BJ (cell line): ENCODE data around the gene COMMD9. TPM values are rescaled to one million over a fixed set of nuclear protein-coding genes. Genes with fewer than 3 reads are reported as not detected.
A peak's percentile ranks its signal among the peaks of the same experiment; 100 is the strongest.

ENCODE experiments used
- CTCF ChIA-PET: fragments of 350-600 bp; formaldehyde crosslinking; extraction: SDS; loops from one replicate; lab custom pipeline; 2021; ENCODE audit warnings: antibody characterized with exemption, inconsistent platforms; lab: Yijun Ruan, JAX
- POLR2A ChIA-PET: fragments of 300-600 bp; sonication (Branson Sonifier 250); formaldehyde crosslinking; extraction: SDS; loops from one replicate; lab custom pipeline; 2021; ENCODE audit warnings: antibody characterized with exemption; lab: Charles Lee
- DNase-seq: peaks from one replicate; pipeline ENCODE4 v3.0.0-alpha.2; 2011; ENCODE audit warnings: low read depth
- H3K27me3 ChIP-seq: 2 replicates; pipeline ENCODE4 v1.6.0; 2011; ENCODE audit warnings: low read length; ENCODE audit not compliant: control insufficient read depth, insufficient read depth
- H3K36me3 ChIP-seq: 2 replicates; pipeline ENCODE4 v1.5.1; 2011; ENCODE audit warnings: low read length; ENCODE audit not compliant: control insufficient read depth, insufficient read depth
- H3K4me3 ChIP-seq: 2 replicates; pipeline ENCODE4 v1.5.1; 2011; ENCODE audit warnings: low read depth, mild to moderate bottlenecking, control low read depth, low read length
- polyA plus RNA-seq: library from polyadenylated mRNA; depleted of rRNA; stranded (reverse); fragments of >200 nt; gene quantifications from 2 replicates; pipeline ENCODE4 v1.2.3, GENCODE V29; 2011
- TF ChIP-seq, protein P1 (sequence below): IDR thresholded peaks from 2 replicates; pipeline ENCODE4 v1.5.1; 2011; ENCODE audit warnings: low read depth, mild to moderate bottlenecking, control low read depth, inconsistent platforms, low read length, moderate library complexity; ENCODE audit not compliant: insufficient read depth

COMMD9 gene
- polyA plus RNA-seq, 1 experiment: 89.9 TPM

DNA sequence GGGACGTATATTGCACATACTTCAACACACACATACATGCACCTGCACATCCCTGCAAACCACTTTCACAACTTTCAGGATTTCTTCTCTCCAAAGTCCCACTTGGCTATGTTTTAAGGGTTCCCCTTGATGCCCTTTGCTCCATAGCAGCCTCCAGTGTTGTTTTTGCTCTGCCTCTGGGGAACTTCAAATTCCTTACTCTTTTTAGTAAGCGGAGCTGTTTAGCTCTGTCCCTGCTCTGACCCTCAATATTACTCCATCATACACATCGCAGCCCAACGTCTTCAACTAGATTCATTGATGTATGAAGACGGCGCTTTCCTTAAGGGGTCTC, 25.2 kb upstream of the COMMD9 start:
- ChIA-PET CTCF (no interaction called here), POLR2A (no interaction called here)
- Histone ChIP-seq H3K4me3 (no peak overlapping the region), H3K27me3 (peaks cover 22% of the 10 kb centered on the region), H3K36me3 (no peaks in the 10 kb centered on the region)
- TF ChIP-seq, protein P1, sequence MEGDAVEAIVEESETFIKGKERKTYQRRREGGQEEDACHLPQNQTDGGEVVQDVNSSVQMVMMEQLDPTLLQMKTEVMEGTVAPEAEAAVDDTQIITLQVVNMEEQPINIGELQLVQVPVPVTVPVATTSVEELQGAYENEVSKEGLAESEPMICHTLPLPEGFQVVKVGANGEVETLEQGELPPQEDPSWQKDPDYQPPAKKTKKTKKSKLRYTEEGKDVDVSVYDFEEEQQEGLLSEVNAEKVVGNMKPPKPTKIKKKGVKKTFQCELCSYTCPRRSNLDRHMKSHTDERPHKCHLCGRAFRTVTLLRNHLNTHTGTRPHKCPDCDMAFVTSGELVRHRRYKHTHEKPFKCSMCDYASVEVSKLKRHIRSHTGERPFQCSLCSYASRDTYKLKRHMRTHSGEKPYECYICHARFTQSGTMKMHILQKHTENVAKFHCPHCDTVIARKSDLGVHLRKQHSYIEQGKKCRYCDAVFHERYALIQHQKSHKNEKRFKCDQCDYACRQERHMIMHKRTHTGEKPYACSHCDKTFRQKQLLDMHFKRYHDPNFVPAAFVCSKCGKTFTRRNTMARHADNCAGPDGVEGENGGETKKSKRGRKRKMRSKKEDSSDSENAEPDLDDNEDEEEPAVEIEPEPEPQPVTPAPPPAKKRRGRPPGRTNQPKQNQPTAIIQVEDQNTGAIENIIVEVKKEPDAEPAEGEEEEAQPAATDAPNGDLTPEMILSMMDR: no peak
- no peak for DNase-seq

DNA sequence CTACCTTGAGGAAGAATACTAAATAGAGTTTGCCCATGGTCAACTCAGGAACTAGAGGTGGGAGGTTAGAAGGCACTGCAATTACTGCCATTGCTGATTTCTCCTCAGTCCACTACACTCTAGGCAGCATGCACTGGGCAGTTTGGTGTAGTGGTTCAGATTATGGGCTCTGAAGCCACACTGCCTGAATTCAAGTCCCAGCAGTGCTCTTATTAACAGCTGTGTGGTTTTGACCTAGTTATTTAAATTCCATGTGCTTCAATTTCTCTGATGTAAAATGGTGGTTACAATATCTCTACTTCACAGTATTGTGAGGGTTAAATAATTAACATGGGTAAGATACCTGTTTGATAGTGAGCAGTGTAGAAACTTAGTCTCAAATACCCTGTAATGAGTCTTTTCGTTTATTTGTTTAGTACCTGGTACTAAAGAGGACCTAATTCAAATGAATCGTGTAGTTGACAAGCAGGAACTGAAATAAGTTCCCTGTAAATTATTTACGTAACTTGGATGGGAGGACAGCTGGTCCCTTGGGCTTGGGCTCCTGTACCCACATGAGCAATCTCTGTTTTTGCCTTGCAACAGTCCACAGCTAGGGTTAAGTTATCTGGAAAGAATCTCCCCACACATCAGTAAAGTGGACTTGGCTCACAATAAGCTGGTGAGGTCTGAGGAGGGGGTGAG, 24.7 kb upstream of the COMMD9 start:
- H3K27me3 ChIP-seq: peaks cover 18% of the 10 kb centered on the region
- no peak for DNase-seq

DNA sequence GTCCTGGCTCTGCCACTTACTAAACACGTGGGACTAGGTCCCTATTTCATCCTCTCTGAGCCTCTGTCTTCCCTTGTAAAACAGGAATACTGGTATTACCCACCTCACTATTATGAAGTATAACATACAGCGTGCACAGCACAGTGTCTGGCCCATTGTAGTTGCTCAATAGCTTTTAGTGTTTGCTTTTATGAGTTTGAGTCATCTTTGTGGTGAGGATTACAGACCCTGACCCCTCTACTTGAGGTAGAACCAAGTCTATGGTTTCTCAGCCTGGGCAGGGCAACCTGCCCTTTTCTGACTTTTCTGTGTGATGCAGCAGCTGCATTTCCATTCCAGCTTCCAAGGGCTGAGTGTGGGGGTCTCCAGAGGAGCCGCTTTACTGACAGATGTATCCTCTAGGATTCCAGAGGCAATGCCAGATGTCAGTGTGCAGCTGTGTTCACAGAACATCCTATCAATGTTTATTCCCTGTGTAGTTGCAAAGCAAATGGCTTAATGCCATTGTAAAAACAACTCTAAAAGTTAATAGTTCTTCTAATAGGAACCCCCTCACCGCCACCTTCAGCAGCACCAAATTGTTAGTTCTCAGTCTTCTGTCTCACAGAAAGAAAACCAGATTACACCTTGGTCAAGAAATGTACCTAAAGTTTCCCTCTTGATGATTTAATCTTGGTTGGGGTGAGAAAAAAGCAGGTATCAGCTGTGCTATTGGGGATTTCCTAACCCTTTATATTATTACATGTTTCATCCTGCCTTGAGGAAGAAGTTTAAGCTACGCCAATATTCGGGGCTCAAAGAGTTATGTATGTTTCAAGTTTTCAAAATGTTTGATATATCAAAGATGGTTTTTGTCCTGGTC, 23.6 kb upstream of the COMMD9 start:
- no peak overlapping the region for H3K4me3 ChIP-seq
- TF ChIP-seq, protein P1: no peak
- H3K36me3 ChIP-seq: no peaks in the 10 kb centered on the region
- ChIA-PET POLR2A (no interaction called here), CTCF (interaction anchor here (2.8 kb wide), 1 partner anchor 20 kb away, joined by 7 read pairs; no protein-coding TSS in a partner anchor)
- H3K27me3 ChIP-seq: peaks cover 20% of the 10 kb centered on the region
- DNase-seq: peak; percentile 70

More for the DNA sequence above, 24.7 kb upstream of the COMMD9 start:
- Histone ChIP-seq H3K36me3 (no peaks in the 10 kb centered on the region), H3K4me3 (no peak overlapping the region)
- ChIA-PET POLR2A (no interaction called here), CTCF (no interaction called here)
- TF ChIP-seq, protein P1: no peak

DNA sequence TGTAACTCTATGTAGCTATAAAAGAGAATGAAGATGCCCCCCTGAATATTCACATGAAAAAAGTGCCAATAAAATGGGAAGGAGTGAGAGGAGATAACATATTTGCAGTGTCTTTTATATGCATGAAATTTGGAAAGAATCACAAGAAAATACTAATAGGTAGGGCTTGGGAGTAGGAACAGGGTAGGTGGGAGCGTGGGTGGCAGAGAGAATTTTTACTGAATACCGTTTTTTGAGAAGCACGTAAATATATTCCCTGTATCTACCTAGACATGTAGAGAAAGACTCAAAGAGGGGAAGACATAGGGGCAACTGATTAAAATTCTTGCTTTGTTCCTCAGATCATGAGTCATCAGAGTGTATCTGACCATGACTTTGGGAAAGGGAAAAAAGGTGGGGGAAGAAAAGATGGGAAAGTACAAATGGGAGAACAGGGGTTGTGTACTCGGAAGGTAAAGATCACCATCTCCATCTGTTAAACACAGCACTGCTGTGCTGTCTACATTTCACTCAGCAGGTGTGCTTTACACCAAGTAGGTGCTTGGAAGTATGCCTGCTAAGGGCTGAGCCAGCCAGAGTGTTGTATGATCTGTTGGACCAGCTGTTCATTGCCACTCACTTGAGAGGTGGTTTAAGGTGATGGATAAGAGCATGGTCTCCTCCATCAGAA, 22.8 kb upstream of the COMMD9 start:
- Histone ChIP-seq H3K27me3 (peaks cover 20% of the 10 kb centered on the region), H3K36me3 (no peaks in the 10 kb centered on the region), H3K4me3 (no peak overlapping the region)
- ChIA-PET CTCF (interaction anchor here (0.7 to 2.8 kb wide), 2 partner anchors 12 to 20 kb away, joined by 4 to 7 read pairs; no protein-coding TSS in a partner anchor), POLR2A (no interaction called here)
- no peak for DNase-seq
- TF ChIP-seq, protein P1: no peak

DNA sequence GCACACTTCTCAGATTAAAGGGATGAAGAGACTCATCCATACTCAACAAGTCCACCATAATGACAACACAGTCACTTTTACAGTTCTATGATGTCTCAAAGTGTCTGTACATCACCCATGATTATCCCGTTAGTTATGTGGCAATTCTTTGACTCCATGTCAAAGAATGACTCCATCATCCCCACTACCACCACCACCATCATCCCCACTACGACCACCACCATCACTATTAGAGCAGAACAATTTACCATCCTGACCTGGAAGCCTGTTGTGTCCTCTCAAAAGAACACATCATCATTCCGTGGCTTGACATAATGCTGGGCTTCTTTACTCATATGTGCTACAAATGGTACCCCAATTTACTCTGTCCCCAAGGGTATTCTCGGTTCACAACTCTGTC, 20.6 kb upstream of the COMMD9 start:
- Histone ChIP-seq H3K27me3 (peaks cover 13% of the 10 kb centered on the region), H3K4me3 (no peak overlapping the region), H3K36me3 (no peaks in the 10 kb centered on the region)
- no peak for DNase-seq
- ChIA-PET POLR2A (no interaction called here), CTCF (interaction anchor here (1.3 kb wide), 1 partner anchor 12 kb away, joined by 4 read pairs; no protein-coding TSS in a partner anchor)
- TF ChIP-seq, protein P1: no peak
